GM18867 (cell line): Measurements from ENCODE around the gene CCDC70.
"Not testable (repeated sequence)": the region's sequence is repeated elsewhere in the genome, so short reads cannot be mapped to it uniquely, and the experiment has no call there.

ENCODE experiments used
- ATAC-seq: cut with Tn5 transposase; IDR thresholded peaks from one replicate; pipeline ENCODE4 v1.9.1; 2021; ENCODE audit warnings: mild to moderate bottlenecking, moderate library complexity; ENCODE audit not compliant: unreplicated experiment

CCDC70 gene

DNA sequence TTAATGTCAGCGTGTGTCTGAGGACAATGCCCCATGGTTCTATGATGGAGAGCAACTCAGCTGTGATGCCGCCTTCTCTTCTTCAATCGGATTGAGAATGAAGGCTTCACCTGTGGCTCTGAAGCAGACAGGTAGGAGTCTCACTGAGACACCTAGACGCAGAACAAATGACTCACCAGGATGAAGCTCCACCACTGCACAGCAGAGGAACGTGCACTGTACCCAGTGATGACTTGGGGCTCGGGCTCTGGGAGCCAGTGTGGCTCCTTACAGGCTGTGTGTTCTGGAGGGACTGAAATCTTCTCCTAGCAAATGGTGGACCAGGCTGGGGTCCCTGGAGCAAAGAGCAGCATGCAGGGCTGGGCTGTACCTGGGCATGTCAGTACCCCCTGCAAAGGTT is 44.0 kb downstream of the CCDC70 start:
- ATAC-seq = no peak

GRCh38 chr13:51906581-51906980 is 44.8 kb downstream of the CCDC70 start:
- no peak for ATAC-seq

DNA sequence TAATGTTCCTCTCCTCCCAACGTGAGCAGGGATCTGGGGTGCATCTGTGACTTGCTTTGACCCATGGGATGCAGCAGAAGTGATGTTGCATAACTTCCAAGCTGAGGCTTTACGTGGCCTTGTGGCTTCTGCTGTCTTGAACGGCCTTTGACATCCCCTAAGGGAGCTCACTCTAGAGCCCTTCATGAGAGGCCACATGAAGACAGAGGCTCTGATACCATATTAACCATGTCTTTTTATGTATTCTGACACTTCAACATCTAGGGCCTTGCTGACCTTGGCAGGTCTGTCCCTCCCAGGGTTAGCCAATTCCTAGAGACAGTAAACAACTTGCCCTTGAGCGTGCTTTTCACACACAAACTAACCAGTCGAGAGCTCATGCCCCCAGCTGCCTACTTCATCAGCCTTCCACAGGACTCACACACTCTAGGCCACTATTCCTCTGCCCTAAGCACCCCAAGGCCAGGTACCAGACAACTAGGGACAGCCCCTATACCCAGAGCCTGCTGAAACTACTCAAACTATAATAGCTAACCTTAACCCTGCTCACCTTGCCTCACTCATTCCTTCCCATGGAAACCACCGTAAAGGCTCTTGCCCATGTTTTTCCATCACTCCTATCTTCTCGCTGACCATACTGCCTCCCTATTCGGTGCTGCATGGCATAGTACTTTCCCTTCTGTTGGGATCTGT is 45.4 kb downstream of the CCDC70 start:
- ATAC-seq = no peak

- ATAC-seq = not testable (repeated sequence)
Observed at GRCh38 chr13:51909265-51909664, 47.5 kb downstream of the CCDC70 start.

DNA sequence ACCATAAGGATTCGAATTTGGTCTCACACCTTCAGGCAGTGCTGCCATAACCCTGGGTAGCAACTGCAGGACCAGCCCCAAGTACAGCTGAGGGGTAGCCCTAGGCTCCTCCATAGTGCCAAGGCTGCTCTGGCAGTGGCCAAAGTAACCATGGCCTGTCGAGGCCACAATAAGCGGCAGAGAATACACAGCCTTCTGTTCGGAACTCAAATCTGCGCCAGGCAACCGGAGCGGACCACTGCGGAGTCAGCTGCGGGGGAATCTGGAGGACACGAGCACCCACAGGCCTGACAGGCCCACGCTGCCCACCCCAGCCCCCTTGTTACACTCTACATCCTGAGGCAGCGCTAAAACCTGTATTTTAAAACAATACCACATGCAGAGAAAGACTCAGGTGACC is 48.7 kb downstream of the CCDC70 start:
- no peak for ATAC-seq

GRCh38 chr13:51912091-51912490 is 50.3 kb downstream of the CCDC70 start:
- ATAC-seq = no peak

DNA sequence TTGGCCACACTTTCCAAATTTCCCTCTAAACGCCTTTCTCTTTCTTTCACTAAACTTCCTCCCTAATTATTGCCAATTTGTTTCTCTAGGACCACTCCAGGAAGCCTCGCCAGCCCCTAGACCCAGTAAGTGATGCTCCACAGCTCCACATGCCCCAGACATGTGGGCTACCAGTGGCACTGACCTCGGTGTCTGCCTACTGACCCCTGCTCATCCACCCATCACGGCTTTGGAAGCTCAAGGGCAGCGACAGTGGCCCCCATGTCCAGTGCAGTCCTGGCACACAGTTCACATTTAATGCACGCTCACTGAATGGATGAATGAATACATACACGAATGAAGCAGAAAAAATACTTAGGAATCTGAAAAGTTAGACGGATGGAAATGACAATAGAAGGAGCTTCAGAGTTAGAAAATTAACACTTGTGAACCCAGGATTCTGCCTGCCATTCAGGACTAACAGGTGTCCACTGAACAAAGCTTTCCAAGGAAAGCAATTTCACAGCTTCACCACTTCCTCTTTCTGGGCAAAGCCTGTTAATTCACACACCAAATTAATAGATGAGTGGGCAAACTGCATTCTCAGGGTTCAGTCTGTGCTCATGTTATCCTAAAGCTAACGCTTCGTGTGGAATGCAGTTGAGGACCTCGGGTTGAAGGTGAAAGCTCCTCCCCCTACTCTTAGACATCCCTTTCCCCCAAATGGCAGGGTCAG is 50.9 kb downstream of the CCDC70 start:
- no peak for ATAC-seq

GRCh38 chr13:51913421-51914136 is 51.8 kb downstream of the CCDC70 start:
- ATAC-seq = no peak

DNA sequence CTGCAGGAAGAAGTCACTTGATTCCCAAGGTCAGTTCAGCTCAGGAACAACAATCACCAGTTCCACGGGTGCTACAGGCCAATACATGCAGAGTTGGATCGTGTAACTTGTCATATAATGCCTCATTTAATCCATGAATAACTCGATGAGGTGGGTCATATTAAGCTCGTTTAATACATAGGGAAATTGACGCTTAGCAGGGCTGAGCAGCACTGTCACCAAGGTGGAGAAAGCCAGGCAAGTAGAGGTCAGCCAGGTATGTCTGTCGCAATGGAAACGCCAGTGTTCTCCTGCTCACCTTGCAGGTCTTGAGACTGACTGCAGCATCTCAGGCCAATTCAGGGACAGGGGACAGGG is 52.3 kb downstream of the CCDC70 start:
- ATAC-seq = no peak
